ENCODE measurements around the gene SAA1.

- TF ChIP-seq CTCF (IDR thresholded peaks at IDR 0.05) (no peak), POLR2A (IDR thresholded peaks at IDR 0.05) (no peak)
Observed at GRCh38 chr11:18222814-18223421, 43.1 kb upstream of the SAA1 start.
